SK-N-SH (cell line): Measurements from ENCODE around the gene GGACT. TPM values are rescaled to one million over a fixed set of nuclear protein-coding genes. Genes with fewer than 3 reads are reported as not detected.

Experiments
- CTCF ChIA-PET: fragments of 300-600, 350-600 bp; formaldehyde crosslinking; extraction: SDS; loops from one replicate; lab custom pipeline; 2021; lab: Yijun Ruan, JAX
- POLR2A ChIA-PET: fragments of 350-600 bp; sonication (Branson Sonifier 250); formaldehyde crosslinking; extraction: SDS; loops from one replicate; lab custom pipeline; 2020; ENCODE audit warnings: antibody characterized with exemption, inconsistent platforms; lab: Yijun Ruan, JAX
- DNase-seq: peaks from one replicate; pipeline ENCODE4 v3.0.0; 2012
- H2AFZ ChIP-seq: fragments of 200-600 bp; sonication (generic); 2 replicates; pipeline ENCODE4 v1.8.1; 2016; ENCODE audit warnings: antibody characterized with exemption, mild to moderate bottlenecking, low read depth
- H3F3A ChIP-seq: fragments of 200-600 bp; sonication (generic); replicated peaks from 2 replicates; pipeline ENCODE3; 2016; ENCODE audit warnings: antibody characterized with exemption, mild to moderate bottlenecking; ENCODE audit not compliant: insufficient read depth
- H3K27ac ChIP-seq, 2 experiments: fragments of 200-500 bp in 1 of 2; fragments of 200-600 bp in 1 of 2; sonication (Bioruptor generic) in 1 of 2; sonication (generic), shearing (Covaris generic) in 1 of 2; 2 replicates each; pipeline versions ENCODE4 v1.5.1 to v1.6.1; 2014 to 2016; ENCODE audit warnings: low read depth in 2 of 2, inconsistent platforms in 1 of 2, low read length in 1 of 2, mild to moderate bottlenecking in 1 of 2, mixed read lengths in 1 of 2
- H3K27me3 ChIP-seq: fragments of 200-600 bp; sonication (generic), shearing (Covaris generic); 2 replicates; pipeline ENCODE4 v1.6.1; 2016; ENCODE audit warnings: mixed run types; ENCODE audit not compliant: insufficient read depth
- H3K36me3 ChIP-seq, 2 experiments: fragments of 200-500 bp in 1 of 2; fragments of 200-600 bp in 1 of 2; sonication (Bioruptor generic) in 1 of 2; sonication (generic) in 1 of 2; replicated peaks in 1 of 2; 2 replicates each; pipeline versions ENCODE3 to v1.5.1; 2014 to 2016; ENCODE audit warnings: low read length in 1 of 2, mild to moderate bottlenecking in 1 of 2; ENCODE audit not compliant: insufficient read depth in 2 of 2, control insufficient read depth in 1 of 2
- H3K4me1 ChIP-seq, 2 experiments: fragments of 200-500 bp in 1 of 2; fragments of 200-600 bp in 1 of 2; sonication (Bioruptor generic) in 1 of 2; sonication (generic), shearing (Covaris generic) in 1 of 2; 2 replicates each; pipeline versions ENCODE4 v1.5.1 to v1.6.1; 2014 to 2016; ENCODE audit warnings: low read depth in 1 of 2, low read length in 1 of 2, mixed run types in 1 of 2; ENCODE audit not compliant: insufficient read depth in 2 of 2, control insufficient read depth in 1 of 2
- H3K4me2 ChIP-seq: fragments of 200-600 bp; sonication (generic), shearing (Covaris generic); 2 replicates; pipeline ENCODE4 v1.6.1; 2017; ENCODE audit warnings: mixed run types
- H3K4me3 ChIP-seq, 2 experiments: fragments of 200-500 bp in 1 of 2; fragments of 200-600 bp in 1 of 2; sonication (Bioruptor generic) in 1 of 2; sonication (generic), shearing (Covaris generic) in 1 of 2; 2 replicates each; pipeline versions ENCODE4 v1.5.1 to v1.8.1; 2014 to 2016; ENCODE audit warnings: low read depth in 2 of 2, inconsistent platforms in 1 of 2, low read length in 1 of 2, mild to moderate bottlenecking in 1 of 2, mixed read lengths in 1 of 2, moderate library complexity in 1 of 2
- H3K79me2 ChIP-seq: fragments of 200-600 bp; sonication (generic); 2 replicates; pipeline ENCODE4 v1.8.1; 2017; ENCODE audit warnings: mild to moderate bottlenecking; ENCODE audit not compliant: insufficient read depth
- H3K9ac ChIP-seq: fragments of 200-600 bp; sonication (generic); 2 replicates; pipeline ENCODE4 v1.6.1; 2017; ENCODE audit warnings: mixed run types
- H3K9me2 ChIP-seq: fragments of 200-600 bp; sonication (generic); 2 replicates; pipeline ENCODE4 v1.6.1; 2017; ENCODE audit warnings: mixed run types
- H3K9me3 ChIP-seq: fragments of 200-600 bp; sonication (generic); 2 replicates; pipeline ENCODE4 v1.6.1; 2017; ENCODE audit warnings: mixed run types, mild to moderate bottlenecking, moderate library complexity
- H4K20me1 ChIP-seq: fragments of 200-600 bp; sonication (generic); 2 replicates; pipeline ENCODE4 v1.6.1; 2017; ENCODE audit warnings: mild to moderate bottlenecking, mixed run types; ENCODE audit not compliant: insufficient read depth
- ELF1 ChIP-seq: IDR thresholded peaks from 2 replicates; pipeline ENCODE4 v1.4.0; 2012
- EP300 ChIP-seq, 2 experiments: IDR thresholded peaks; 2 replicates each; pipeline versions ENCODE4 v1.4.0 to v1.6.1; 2012; ENCODE audit warnings: borderline replicate concordance in 1 of 2, low read depth in 1 of 2, low read length in 1 of 2
- FOSL2 ChIP-seq: IDR thresholded peaks from 2 replicates; pipeline ENCODE4 v1.4.0; 2012; ENCODE audit warnings: low read depth, mild to moderate bottlenecking, moderate library complexity, borderline replicate concordance
- FOXJ3 ChIP-seq: sonication (generic); formaldehyde crosslinking; IDR thresholded peaks from 2 replicates; pipeline ENCODE4 v1.5.1; 2020; ENCODE audit warnings: mild to moderate bottlenecking, missing genetic modification reagents
- FOXM1 ChIP-seq: IDR thresholded peaks from 2 replicates; pipeline ENCODE4 v1.4.0; 2012; ENCODE audit warnings: low read depth, mild to moderate bottlenecking
- GABPA ChIP-seq: IDR thresholded peaks from 2 replicates; pipeline ENCODE4 v1.4.0; 2012; ENCODE audit warnings: low read depth, mild to moderate bottlenecking
- GATA2 ChIP-seq: sonication (generic); formaldehyde crosslinking; IDR thresholded peaks from 2 replicates; pipeline ENCODE4 v1.5.0; 2020; ENCODE audit warnings: mild to moderate bottlenecking, missing genetic modification reagents
- NFIC ChIP-seq: IDR thresholded peaks from 2 replicates; pipeline ENCODE4 v1.4.0; 2012; ENCODE audit warnings: borderline replicate concordance
- NRF1 ChIP-seq: IDR thresholded peaks from 2 replicates; pipeline ENCODE4 v1.6.1; 2012; ENCODE audit warnings: low read depth, mild to moderate bottlenecking, low read length
- POLR2AphosphoS5 ChIP-seq: IDR thresholded peaks from 2 replicates; pipeline ENCODE4 v1.6.1; 2012; ENCODE audit warnings: low read depth, low read length
- RCOR1 ChIP-seq: fragments of 150-350 bp; IDR thresholded peaks from 2 replicates; pipeline ENCODE4 v1.6.1; 2017; ENCODE audit warnings: antibody characterized with exemption, low read length
- RFX5 ChIP-seq: IDR thresholded peaks from 2 replicates; pipeline ENCODE4 v1.6.1; 2012; ENCODE audit warnings: mild to moderate bottlenecking, improper control_type of control experiment, low read length
- RXRA ChIP-seq: IDR thresholded peaks from 2 replicates; pipeline ENCODE4 v1.4.0; 2012; ENCODE audit warnings: low read depth, mild to moderate bottlenecking, borderline replicate concordance
- SMC3 ChIP-seq: IDR thresholded peaks from 2 replicates; pipeline ENCODE4 v1.6.1; 2012; ENCODE audit warnings: low read depth, low read length, improper control_type of control experiment
- USF1 ChIP-seq: IDR thresholded peaks from 2 replicates; pipeline ENCODE4 v1.4.0; 2012; ENCODE audit warnings: low read depth, borderline replicate concordance
- ZBTB33 ChIP-seq: IDR thresholded peaks from 2 replicates; pipeline ENCODE4 v1.4.0; 2012; ENCODE audit warnings: low read depth, borderline replicate concordance
- WGBS: methylation state at CpG from one replicate; pipeline ENCODE4 v1.1.6; 2017; ENCODE audit warnings: low lambda C conversion rate; 5-methylcytosine and 5-hydroxymethylcytosine counted together
- polyA plus RNA-seq, 3 experiments: library from polyadenylated mRNA; depleted of rRNA; stranded (reverse); fragments of >200 nt; gene quantifications; 2 replicates each; pipeline ENCODE4 v1.2.3, GENCODE V29; 2012
- TF ChIP-seq, protein P1 (sequence below): fragments of 200-600 bp; sonication (generic); IDR thresholded peaks from 2 replicates; pipeline ENCODE4 v1.6.1; 2017; ENCODE audit warnings: antibody characterized with exemption, mild to moderate bottlenecking, moderate library complexity
- TF ChIP-seq, protein P2 (sequence below): fragments of 150-350 bp; IDR thresholded peaks from 2 replicates; pipeline ENCODE4 v1.6.1; 2017; ENCODE audit warnings: antibody characterized with exemption, low read length, low read depth, borderline replicate concordance
- TF ChIP-seq, protein P3 (sequence below): IDR thresholded peaks from 2 replicates; pipeline ENCODE4 v1.4.0; 2012; ENCODE audit warnings: low read depth
- TF ChIP-seq, protein P4 (sequence below): fragments of 150-350 bp; IDR thresholded peaks from 2 replicates; pipeline ENCODE4 v1.6.1; 2016; ENCODE audit warnings: mild to moderate bottlenecking, low read depth, low read length

The GGACT gene
- polyA plus RNA-seq, 1 of the 3 experiments (the other 2 are of a cell fraction), result 7.1 TPM

DNA sequence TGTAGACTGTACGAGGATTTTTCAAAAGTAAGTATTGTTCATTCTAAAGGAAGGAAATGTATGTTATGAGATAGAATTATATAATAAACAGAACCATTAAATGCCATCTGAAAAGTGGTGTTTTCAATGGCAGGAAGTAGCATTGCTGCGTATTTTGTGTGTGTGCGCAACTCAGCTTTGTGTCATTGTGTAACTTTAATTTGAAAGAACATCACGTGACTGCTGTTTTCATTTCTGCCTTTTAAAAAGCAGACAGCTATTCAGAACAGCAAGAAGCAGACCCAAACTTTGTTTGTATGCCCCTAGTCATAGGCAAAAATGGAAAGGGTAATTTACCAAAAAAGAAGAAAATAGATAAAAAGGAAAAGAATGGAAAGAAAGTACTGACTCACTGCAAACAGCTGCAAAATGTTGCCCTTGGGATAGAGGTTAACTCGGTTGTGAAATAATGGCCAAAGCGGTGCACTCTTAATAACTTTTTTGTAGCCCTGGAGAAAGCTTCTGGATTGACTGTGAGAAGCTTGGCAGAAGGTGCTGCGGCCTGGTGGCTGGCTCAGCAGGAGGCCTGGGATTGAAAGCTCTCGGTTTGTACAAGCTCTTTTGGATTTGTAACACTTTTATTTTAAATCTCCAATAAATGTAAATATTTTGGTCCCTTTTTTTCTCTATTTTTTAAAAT is 97.3 kb downstream of the GGACT start:
- Histone ChIP-seq H3K27me3 (no peaks in the 10 kb centered on the region), H3K9me2 (no peaks in the 10 kb centered on the region), H3K4me1 (peaks cover 0 to 2% of the 10 kb centered on the region in 2 experiments; a peak in 2 of 4 replicates), H3K36me3 (no peaks in the 10 kb centered on the region), H3K4me2 (no peak overlapping the region), H3K9ac (no peak overlapping the region), H3F3A (no peaks in the 10 kb centered on the region), H3K9me3 (no peaks in the 10 kb centered on the region), H2AFZ (no peak overlapping the region), H3K4me3 (no peak overlapping the region), H3K79me2 (no peaks in the 10 kb centered on the region), H4K20me1 (no peaks in the 10 kb centered on the region), H3K27ac (no peak overlapping the region)
- POLR2A ChIA-PET, result no interaction called here
- CTCF ChIA-PET, result interaction anchor here (1.2 kb wide), 1 partner anchor 22 kb away, joined by 4 read pairs; no protein-coding TSS in a partner anchor
- 91% methylated on average over 8 of the region's 8 CpGs for WGBS
- DNase-seq, result no peak
- TF ChIP-seq FOSL2 (no peak), GABPA (no peak), NFIC (no peak), GATA2 (CRISPR knock-in tag) (no peak), FOXJ3 (CRISPR knock-in tag) (no peak), SMC3 (no peak), ELF1 (no peak)
- TF ChIP-seq, protein P1, sequence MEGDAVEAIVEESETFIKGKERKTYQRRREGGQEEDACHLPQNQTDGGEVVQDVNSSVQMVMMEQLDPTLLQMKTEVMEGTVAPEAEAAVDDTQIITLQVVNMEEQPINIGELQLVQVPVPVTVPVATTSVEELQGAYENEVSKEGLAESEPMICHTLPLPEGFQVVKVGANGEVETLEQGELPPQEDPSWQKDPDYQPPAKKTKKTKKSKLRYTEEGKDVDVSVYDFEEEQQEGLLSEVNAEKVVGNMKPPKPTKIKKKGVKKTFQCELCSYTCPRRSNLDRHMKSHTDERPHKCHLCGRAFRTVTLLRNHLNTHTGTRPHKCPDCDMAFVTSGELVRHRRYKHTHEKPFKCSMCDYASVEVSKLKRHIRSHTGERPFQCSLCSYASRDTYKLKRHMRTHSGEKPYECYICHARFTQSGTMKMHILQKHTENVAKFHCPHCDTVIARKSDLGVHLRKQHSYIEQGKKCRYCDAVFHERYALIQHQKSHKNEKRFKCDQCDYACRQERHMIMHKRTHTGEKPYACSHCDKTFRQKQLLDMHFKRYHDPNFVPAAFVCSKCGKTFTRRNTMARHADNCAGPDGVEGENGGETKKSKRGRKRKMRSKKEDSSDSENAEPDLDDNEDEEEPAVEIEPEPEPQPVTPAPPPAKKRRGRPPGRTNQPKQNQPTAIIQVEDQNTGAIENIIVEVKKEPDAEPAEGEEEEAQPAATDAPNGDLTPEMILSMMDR, result no peak

- Histone ChIP-seq H3K36me3 (no peaks in the 10 kb centered on the region), H3K4me3 (no peak overlapping the region), H4K20me1 (no peaks in the 10 kb centered on the region), H3K9me2 (no peaks in the 10 kb centered on the region), H3K4me2 (no peak overlapping the region), H3K27me3 (no peaks in the 10 kb centered on the region), H3K9me3 (no peaks in the 10 kb centered on the region), H3K79me2 (no peaks in the 10 kb centered on the region), H3K27ac (no peak overlapping the region), H3K9ac (no peak overlapping the region), H3F3A (no peaks in the 10 kb centered on the region), H3K4me1 (peaks cover 0 to 2% of the 10 kb centered on the region in 2 experiments; a peak in 2 of 4 replicates), H2AFZ (no peak overlapping the region)
- ChIA-PET POLR2A (no interaction called here), CTCF (interaction anchor here (1.0 to 1.2 kb wide), 2 partner anchors 9 to 21 kb away, joined by 3 to 4 read pairs; no protein-coding TSS in a partner anchor)
- no peak for DNase-seq
- WGBS, result 68% methylated on average over 4 of the region's 4 CpGs
- TF ChIP-seq POLR2AphosphoS5 (no peak), FOXJ3 (CRISPR knock-in tag) (no peak), NRF1 (no peak), ZBTB33 (no peak), GATA2 (CRISPR knock-in tag) (no peak), RXRA (no peak), RFX5 (no peak), FOXM1 (no peak), RCOR1 (no peak), ELF1 (no peak), EP300 (IDR thresholded peaks at IDR 0.05; ENCODE audit: borderline replicate concordance in 1 of 2, low read depth in 1 of 2, low read length in 1 of 2) (no peak), NFIC (no peak), USF1 (no peak)
- TF ChIP-seq, protein P2, sequence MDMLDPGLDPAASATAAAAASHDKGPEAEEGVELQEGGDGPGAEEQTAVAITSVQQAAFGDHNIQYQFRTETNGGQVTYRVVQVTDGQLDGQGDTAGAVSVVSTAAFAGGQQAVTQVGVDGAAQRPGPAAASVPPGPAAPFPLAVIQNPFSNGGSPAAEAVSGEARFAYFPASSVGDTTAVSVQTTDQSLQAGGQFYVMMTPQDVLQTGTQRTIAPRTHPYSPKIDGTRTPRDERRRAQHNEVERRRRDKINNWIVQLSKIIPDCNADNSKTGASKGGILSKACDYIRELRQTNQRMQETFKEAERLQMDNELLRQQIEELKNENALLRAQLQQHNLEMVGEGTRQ, result no peak
- TF ChIP-seq, protein P3, sequence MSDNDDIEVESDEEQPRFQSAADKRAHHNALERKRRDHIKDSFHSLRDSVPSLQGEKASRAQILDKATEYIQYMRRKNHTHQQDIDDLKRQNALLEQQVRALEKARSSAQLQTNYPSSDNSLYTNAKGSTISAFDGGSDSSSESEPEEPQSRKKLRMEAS, result no peak
- TF ChIP-seq, protein P4, sequence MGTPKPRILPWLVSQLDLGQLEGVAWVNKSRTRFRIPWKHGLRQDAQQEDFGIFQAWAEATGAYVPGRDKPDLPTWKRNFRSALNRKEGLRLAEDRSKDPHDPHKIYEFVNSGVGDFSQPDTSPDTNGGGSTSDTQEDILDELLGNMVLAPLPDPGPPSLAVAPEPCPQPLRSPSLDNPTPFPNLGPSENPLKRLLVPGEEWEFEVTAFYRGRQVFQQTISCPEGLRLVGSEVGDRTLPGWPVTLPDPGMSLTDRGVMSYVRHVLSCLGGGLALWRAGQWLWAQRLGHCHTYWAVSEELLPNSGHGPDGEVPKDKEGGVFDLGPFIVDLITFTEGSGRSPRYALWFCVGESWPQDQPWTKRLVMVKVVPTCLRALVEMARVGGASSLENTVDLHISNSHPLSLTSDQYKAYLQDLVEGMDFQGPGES, result no peak
Measured at GRCh38 chr13:100490692-100491091, 97.9 kb downstream of the GGACT start.
